ENCODE measurements around the gene ZBP1.
A peak's percentile ranks its signal among the peaks of the same experiment; 100 is the strongest.

Gene ZBP1

GRCh38 chr20:57619051-57619831 lies 985 bp downstream of the ZBP1 start:
- peak in 3 of 4 experiments; percentile 26 to 42 (median 38) for DNase-seq (ENCODE audit: low read depth in 4 of 4, low spot score in 1 of 4)

DNA sequence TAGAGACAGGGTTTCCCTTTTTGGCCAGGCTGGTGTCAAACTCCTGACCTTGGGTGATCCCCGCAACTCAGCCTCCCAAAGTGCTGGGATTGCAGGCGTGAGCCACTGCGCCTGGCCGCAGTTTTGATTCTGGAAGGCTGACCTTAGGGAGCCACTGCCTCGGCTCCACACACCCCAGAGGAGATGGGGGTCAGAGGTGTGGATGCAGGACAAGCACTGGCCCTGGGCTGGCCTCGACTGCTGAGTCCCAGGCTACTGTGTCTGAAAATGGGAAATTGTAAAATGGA lies 1.5 kb downstream of the ZBP1 start:
- DNase-seq (ENCODE audit: low read depth in 4 of 4, low spot score in 1 of 4) = no peak

- no peak for DNase-seq (ENCODE audit: low read depth in 4 of 4, low spot score in 1 of 4)
Observed at GRCh38 chr20:57618091-57618763, 2.0 kb downstream of the ZBP1 start.

DNA sequence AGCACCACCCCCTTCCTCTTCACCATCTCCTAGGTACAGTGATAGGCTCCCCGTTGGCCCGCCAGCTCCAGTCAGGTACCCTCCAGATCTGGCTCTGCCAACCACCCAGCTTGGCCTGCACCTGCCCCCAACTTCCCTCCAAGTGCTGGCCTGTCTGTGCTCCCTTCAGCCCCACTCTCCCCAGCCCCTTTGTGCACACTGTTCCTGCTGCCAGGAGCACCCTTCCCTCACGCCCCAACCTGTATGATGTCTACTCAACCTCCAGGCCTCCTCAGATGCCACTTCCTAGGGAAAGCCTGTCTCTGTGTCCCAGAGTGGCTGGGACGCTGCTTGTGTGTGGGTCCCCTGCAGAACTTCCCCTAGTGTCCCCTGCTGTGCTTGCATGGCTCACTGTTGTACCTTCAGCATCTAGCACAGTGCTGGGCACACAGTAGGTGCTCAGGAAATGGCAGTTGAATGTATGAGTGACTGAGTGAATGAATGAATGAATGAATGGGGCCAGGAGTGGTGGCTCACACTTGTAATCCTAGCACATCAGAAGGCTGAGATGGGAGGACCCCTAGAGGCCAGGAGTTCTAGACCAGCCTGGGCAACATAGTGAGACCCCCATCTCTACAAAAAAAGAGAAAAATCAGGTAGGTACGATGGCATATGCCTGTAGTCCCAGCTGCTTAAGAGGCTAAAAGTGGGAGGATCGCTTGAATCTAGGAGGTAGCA lies 3.0 kb downstream of the ZBP1 start:
- no peak for DNase-seq (ENCODE audit: low read depth in 4 of 4, low spot score in 1 of 4)

DNA sequence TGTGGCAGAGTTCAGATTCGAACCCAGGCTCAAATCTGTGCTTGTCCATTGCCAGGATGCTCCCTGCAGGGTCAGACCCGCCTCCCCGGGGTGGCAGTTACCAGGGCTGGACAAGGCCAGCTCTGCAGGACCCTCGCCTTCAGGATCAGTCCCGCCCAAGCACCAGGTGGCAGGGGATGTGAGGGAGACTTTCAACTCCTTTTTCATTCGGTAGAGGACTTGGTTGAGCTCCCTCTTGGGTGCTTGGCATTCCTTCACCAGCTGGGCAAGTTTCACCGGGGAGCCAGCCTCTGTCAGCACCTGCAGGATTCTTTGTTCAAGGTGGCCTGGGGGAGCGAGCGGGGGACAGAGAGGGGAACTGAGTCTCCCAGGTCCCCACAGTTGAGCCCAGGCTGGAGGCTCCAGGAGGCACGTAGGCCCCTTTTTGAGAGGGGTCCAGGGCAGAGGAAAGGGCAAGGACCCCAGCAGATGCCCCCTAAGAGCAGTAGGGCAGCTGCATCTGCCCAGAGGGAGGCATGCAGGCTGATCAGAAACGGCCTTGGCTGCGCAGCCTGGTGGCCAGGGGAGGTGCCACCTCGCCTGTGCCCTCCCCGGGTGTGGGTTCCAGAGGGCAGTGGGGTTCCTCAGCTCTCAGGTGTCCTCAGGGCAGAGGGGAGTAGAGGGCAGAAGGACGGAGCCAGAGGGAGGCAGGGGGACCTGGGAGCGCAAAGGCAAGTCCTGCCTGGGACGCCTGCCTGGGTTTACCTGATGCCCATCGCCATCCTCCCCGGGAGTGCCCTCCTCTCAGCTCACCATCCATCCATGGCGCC lies 3.9 kb downstream of the ZBP1 start:
- DNase-seq (ENCODE audit: low read depth in 4 of 4, low spot score in 1 of 4) = no peak

GRCh38 chr20:57615445-57615811 lies 4.8 kb downstream of the ZBP1 start:
- no peak for DNase-seq (ENCODE audit: low read depth in 4 of 4, low spot score in 1 of 4)

GRCh38 chr20:57614490-57615444 lies 5.5 kb downstream of the ZBP1 start:
- no peak for DNase-seq (ENCODE audit: low read depth in 4 of 4, low spot score in 1 of 4)

DNA sequence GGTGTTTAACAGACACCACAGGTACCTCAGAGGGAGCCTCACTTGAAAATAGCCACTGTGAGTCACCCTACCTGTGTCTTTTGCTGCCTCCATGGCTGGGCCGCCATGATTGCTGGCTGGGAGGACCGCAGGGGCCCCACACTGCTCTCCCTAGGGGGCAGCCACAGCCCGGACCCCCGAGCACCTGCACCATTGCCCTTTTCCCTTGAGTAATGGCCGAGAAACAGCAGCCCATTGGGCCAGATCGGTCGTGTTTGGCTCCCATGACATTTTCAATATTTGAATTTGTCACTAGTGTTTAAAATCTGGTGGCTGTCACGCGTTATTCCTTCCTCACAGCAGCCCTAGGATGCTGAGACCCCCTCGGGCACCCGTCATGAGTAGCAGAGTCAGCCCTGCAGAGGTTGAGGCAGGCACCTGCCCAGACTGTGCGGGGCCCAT lies 6.7 kb downstream of the ZBP1 start:
- DNase-seq (ENCODE audit: low read depth in 4 of 4, low spot score in 1 of 4) = no peak

DNA sequence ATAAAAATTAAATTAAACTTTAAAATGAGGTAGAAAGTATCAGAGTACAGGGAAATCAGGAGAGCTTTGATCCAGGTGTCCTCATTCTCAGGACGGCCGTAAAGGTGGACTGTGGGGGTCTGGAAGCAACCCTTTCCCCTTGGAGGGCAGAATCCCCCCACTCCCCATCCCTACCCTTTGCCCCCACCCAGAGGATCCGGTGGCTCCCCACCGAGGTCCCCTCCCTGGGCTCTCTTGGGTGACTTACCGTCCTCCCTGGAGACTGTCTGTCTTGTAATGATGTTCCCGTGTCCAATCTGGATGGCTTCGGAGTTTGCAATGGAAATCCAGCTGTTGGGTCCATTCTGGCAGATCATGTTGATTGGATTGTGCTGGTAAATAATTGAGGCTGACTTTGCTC lies 7.3 kb downstream of the ZBP1 start:
- DNase-seq (ENCODE audit: low read depth in 4 of 4, low spot score in 1 of 4) = no peak

GRCh38 chr20:57612436-57612835 lies 7.8 kb downstream of the ZBP1 start:
- no peak for DNase-seq (ENCODE audit: low read depth in 4 of 4, low spot score in 1 of 4)

GRCh38 chr20:57611586-57612311 lies 8.5 kb downstream of the ZBP1 start:
- DNase-seq (ENCODE audit: low read depth in 4 of 4, low spot score in 1 of 4) = no peak

DNA sequence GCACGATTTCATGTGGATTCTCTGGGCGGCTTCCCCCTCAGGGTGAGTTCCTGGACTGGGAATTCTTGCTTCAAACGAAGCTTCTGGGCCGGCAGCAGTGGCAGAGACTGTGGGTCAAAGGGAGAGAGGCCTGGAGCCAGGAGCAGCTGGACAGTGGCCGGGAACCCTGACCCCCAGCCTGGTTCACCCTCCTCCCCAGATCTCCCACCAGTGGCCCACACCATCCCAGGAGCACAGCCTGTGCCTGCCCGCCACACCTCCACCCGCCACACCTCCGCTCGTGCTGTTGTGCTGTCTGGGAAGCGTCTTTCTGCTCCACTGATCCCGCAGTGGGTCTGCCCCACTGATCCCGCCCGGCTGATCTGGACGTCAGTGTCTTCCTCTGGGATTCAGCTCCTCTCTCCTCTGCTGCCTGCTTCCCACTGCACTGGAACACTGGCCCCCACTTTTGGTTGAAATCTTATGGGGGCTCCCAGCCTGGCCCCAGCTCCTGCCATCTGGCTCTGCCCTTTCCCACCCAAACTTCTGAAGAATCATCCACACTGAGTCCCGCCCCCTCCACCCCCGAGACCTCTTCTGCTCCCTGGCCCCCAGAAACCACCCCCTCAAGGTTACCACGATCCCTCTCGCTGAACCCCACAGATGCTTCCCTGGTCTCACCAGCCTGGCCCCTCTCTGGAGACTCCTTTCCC lies 9.8 kb downstream of the ZBP1 start:
- DNase-seq (ENCODE audit: low read depth in 4 of 4, low spot score in 1 of 4) = no peak

DNA sequence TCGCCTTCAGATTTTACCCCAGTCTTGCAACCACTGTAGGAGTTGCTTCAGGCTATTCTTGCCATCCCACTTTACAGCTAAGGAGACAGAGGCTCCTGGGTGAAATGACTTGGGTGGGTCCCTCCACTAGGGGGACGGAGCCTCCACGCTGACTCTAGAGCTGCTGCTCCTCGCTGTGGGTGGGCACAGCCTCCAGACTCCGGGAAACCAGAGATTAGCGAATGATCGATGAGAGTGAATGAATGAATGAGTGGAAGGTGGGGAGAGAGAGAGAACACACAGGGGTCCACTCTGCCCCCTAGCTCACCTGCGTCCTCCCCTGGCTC lies 10.4 kb downstream of the ZBP1 start:
- no peak for DNase-seq (ENCODE audit: low read depth in 4 of 4, low spot score in 1 of 4)

DNA sequence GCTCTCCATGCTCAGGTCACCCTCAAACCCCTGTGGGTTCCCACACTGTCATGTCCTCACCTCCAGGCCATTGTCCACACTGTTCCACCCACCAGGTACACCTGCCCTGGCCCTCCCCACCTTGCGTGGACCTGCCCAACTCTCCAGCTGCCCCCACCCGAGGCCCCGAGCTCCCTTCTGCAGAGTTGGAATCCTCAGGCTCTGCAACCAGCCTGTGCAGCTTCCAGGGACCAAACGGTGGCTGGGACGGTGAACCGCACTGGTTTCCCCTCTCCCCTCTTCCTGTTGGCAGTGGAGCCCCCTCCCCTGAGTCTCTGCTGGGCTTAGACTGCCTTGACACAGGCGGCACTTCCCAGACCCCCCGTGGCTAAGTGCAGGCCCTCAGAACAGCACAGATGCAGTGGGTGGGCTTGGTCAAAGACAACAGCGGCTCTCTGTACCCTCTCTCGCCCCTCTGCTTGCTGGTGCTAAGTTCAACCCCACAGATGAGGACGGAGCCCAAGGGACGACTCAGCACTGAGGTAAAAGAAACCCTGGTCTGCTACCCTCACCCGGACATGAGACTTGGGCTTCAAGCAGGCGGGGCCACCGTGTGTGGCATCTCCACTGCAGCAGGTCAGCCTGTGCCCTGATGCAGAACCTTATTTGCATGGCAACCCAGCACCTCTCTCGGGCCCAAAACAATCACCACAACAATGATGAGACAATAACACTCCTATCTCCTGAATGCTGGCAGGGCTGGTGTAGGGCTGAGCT lies 11.0 kb downstream of the ZBP1 start:
- no peak for DNase-seq (ENCODE audit: low read depth in 4 of 4, low spot score in 1 of 4)

DNA sequence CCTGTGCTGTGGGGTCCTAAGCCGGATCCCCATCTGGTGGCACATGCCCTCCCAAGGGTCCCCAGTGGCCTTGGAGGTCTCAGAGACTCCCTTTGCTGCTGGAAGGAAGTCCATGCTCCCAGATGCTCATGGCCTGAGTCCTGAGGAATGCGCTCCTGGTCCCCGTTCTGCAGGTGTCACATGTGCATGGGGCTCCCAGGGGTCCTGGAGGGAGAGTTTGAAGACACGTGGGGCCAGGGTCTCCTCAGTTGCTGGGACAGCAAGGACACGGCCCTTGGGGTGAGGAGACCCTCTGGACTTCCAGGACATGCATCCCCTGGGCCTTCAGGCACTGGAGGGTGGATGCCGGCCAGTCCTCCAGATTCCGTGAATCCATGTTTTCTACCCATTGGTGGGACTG lies 11.7 kb downstream of the ZBP1 start:
- no peak for DNase-seq (ENCODE audit: low read depth in 4 of 4, low spot score in 1 of 4)

GRCh38 chr20:57605878-57606277 lies 14.3 kb downstream of the ZBP1 start:
- no peak for DNase-seq (ENCODE audit: low read depth in 4 of 4, low spot score in 1 of 4)

DNA sequence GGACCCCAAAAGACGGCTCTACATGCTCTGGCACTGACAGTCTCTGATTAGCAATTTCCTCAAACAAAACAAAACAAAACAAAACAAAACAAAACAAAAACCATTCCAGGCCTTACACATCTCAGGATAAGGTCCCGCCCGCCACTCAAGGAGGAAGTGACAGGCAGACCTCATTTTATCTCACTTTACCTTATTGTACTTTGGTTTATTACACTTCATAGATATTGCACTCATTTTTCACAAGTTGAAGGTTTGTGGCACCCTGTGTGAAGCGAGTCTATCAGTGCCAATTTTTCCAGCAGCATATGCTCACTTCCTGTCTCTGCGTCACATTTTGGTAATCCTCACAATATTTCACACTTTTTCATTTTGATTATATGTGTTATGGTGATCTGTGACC lies 15.2 kb downstream of the ZBP1 start:
- DNase-seq (ENCODE audit: low read depth in 4 of 4, low spot score in 1 of 4) = no peak

DNA sequence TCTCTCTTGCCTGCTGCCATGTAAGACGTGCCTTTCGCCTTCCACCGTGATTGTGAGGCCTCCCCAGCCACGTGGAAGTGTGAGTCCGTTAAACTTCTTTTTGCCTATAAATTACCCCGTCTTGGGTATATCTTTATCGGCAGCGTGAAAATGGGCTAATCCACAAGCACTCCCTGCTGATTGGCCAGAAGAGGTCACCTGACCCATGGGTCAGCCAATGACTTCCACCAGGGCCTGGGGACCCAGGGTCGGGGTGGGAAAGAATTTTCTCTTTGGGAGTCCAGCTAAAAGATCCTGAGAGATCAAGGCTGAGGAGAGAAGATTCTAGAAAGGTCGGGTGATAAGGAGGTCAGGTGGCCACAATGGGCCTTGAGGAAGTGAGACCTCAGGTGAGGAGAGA lies 17.1 kb downstream of the ZBP1 start:
- no peak for DNase-seq (ENCODE audit: low read depth in 4 of 4, low spot score in 1 of 4)

- no peak for DNase-seq (ENCODE audit: low read depth in 4 of 4, low spot score in 1 of 4)
Observed at GRCh38 chr20:57601737-57602136, 18.5 kb downstream of the ZBP1 start.
